ENCODE results near the gene SUMF1.

GRCh38 chr3:4321732-4322131 lies 145.3 kb downstream of the SUMF1 start:
- TF ChIP-seq CTCF (conservative IDR thresholded peaks at IDR 0.05; ENCODE audit: low read depth, low read length) (no peak), EZH2 (IDR thresholded peaks at IDR 0.05; ENCODE audit: low read length, unreplicated experiment) (no peak)

Data from PC-3 (cell line).